Gastrocnemius medialis (tissue), 4 donors: Measurements from ENCODE around the gene LAMA1. TPM values are rescaled to one million over a fixed set of nuclear protein-coding genes. Genes with fewer than 3 reads are reported as not detected.

Experiments used
- ATAC-seq, 2 donors: fragments of 150-250 bp; one replicate each; pipeline ENCODE4 v1.9.1; 2016
- DNase-seq, 2 donors: peaks; one replicate each; pipeline ENCODE4 v3.0.0-alpha.2; 2019
- H3K27ac ChIP-seq, 4 donors: fragments of 200-600 bp; sonication (generic); 1 replicate in 1 of 4; 2 replicates in 3 of 4; pipeline ENCODE4 v1.5.1; 2016 to 2018; ENCODE audit warnings: mild to moderate bottlenecking in 2 of 4, moderate library complexity in 1 of 4
- H3K27me3 ChIP-seq, 3 donors: fragments of 200-600 bp; sonication (generic) in 2 of 3; 1 replicate in 1 of 3; 2 replicates in 2 of 3; pipeline versions ENCODE4 v1.5.1 to v1.6.0; 2016 to 2019; ENCODE audit warnings: mild to moderate bottlenecking in 1 of 3, moderate library complexity in 1 of 3
- H3K36me3 ChIP-seq, 2 donors: fragments of 200-600 bp; sonication (generic) in 1 of 2; one replicate each; pipeline ENCODE4 v1.5.1; 2017 to 2018
- H3K4me1 ChIP-seq, 2 donors: fragments of 200-600 bp; sonication (generic) in 1 of 2; one replicate each; pipeline ENCODE4 v1.5.1; 2016 to 2017; ENCODE audit warnings: mild to moderate bottlenecking in 2 of 2
- H3K4me3 ChIP-seq, 4 donors: fragments of 200-600 bp; sonication (generic) in 3 of 4; 1 replicate in 1 of 4; 2 replicates in 3 of 4; pipeline ENCODE4 v1.5.1; 2016 to 2019; ENCODE audit warnings: mild to moderate bottlenecking in 2 of 4
- H3K9me3 ChIP-seq, 3 donors: fragments of 200-600 bp; sonication (generic) in 2 of 3; 1 replicate in 1 of 3; 2 replicates in 2 of 3; pipeline ENCODE4 v1.5.1; 2016 to 2019
- CTCF ChIP-seq, 5 experiments: fragments of 450-650 bp in 3 of 5; fragments of 200-600 bp in 2 of 5; sonication (generic) in 2 of 5; IDR thresholded peaks in 4 of 5; conservative IDR thresholded peaks in 1 of 5; 1 replicate in 4 of 5; 2 replicates in 1 of 5; pipeline ENCODE4 v1.5.1; 2016 to 2019; ENCODE audit warnings: antibody characterized with exemption in 5 of 5, mild to moderate bottlenecking in 3 of 5, moderate library complexity in 3 of 5
- POLR2A ChIP-seq, 2 donors: fragments of 450-650 bp; IDR thresholded peaks; one replicate each; pipeline ENCODE4 v1.6.1; 2017; ENCODE audit warnings: antibody characterized with exemption in 2 of 2, mild to moderate bottlenecking in 2 of 2, moderate library complexity in 2 of 2
- in situ Hi-C, 4 donors: fragments of 200-750 bp; cut with MboI; loops; one replicate each; pipeline versions ENCODE4 v1.15.0 to v1.8.0; 2017; ENCODE audit warnings: low sequenced_read_pairs in 4 of 4
- intact Hi-C: fragments of 100-400 bp; cut with DNase I; formaldehyde crosslinking; loops from one replicate; pipeline ENCODE4 v1.15.1; 2023; ENCODE audit warnings: low total_unique reads
- total RNA-seq, 4 donors: library from RNA; depleted of rRNA; stranded (reverse); fragments of >200 nt; gene quantifications; one replicate each; pipeline versions ENCODE4 v1.1.0 to v1.2.3, GENCODE V29; 2016

The LAMA1 gene
- total RNA-seq, 4 donors from 2014 or later: 0.05 to 0.44 (median 0.09) TPM

GRCh38 chr18:7133181-7133580, 15.6 kb upstream of the LAMA1 start:
- Histone ChIP-seq H3K4me3 (no peak overlapping the region), H3K27me3 (no peaks in the 10 kb centered on the region), H3K4me1 (no peaks in the 10 kb centered on the region), H3K9me3 (no peaks in the 10 kb centered on the region), H3K36me3 (no peaks in the 10 kb centered on the region), H3K27ac (no peak overlapping the region)
- TF ChIP-seq CTCF (IDR thresholded peaks at IDR 0.05 in 4 of 5, conservative IDR thresholded peaks at IDR 0.05 in 1 of 5) (no peak), POLR2A (IDR thresholded peaks at IDR 0.05) (no peak)
- in situ Hi-C loops: no loop called here
- no peak for ATAC-seq
- DNase-seq: no peak
- intact Hi-C loops: no loop called here

- in situ Hi-C loops: no loop called here
- Histone ChIP-seq H3K4me1 (no peaks in the 10 kb centered on the region), H3K4me3 (no peak overlapping the region), H3K9me3 (no peaks in the 10 kb centered on the region), H3K27me3 (no peaks in the 10 kb centered on the region), H3K36me3 (no peaks in the 10 kb centered on the region), H3K27ac (no peak overlapping the region)
- TF ChIP-seq CTCF (IDR thresholded peaks at IDR 0.05 in 4 of 5, conservative IDR thresholded peaks at IDR 0.05 in 1 of 5) (no peak), POLR2A (IDR thresholded peaks at IDR 0.05) (no peak)
- no peak for DNase-seq
- intact Hi-C loops: no loop called here
- no peak for ATAC-seq
Measured at GRCh38 chr18:7132356-7133150, 15.0 kb upstream of the LAMA1 start.

GRCh38 chr18:7122376-7122775, 4.8 kb upstream of the LAMA1 start:
- peaks cover 3 to 27% (median 10%) of the 10 kb centered on the region in 3 donors for H3K27me3 ChIP-seq
- H3K9me3 ChIP-seq: no peaks in the 10 kb centered on the region
- H3K4me1 ChIP-seq: peaks cover 0 to under 1% of the 10 kb centered on the region in 2 donors
- H3K27ac ChIP-seq: no peak overlapping the region
- DNase-seq (no peak), ATAC-seq (no peak)
- TF ChIP-seq CTCF (IDR thresholded peaks at IDR 0.05 in 4 of 5, conservative IDR thresholded peaks at IDR 0.05 in 1 of 5) (no peak), POLR2A (IDR thresholded peaks at IDR 0.05) (no peak)
- no peak overlapping the region for H3K4me3 ChIP-seq
- no peaks in the 10 kb centered on the region for H3K36me3 ChIP-seq
- intact Hi-C loops (no loop called here), in situ Hi-C loops (no loop called here)

GRCh38 chr18:7116792-7117389, 706 bp downstream of the LAMA1 start:
- H3K27me3 ChIP-seq: peaks cover 31 to 62% (median 50%) of the 10 kb centered on the region in 3 donors
- DNase-seq: no peak
- intact Hi-C loops (no loop called here), in situ Hi-C loops (no loop called here)
- no peaks in the 10 kb centered on the region for H3K36me3 ChIP-seq
- H3K27ac ChIP-seq: no peak overlapping the region
- H3K9me3 ChIP-seq: no peaks in the 10 kb centered on the region
- peaks cover 10 to 15% of the 10 kb centered on the region in 2 donors for H3K4me1 ChIP-seq
- no peak for ATAC-seq
- peak overlapping the region; percentile 43 to 65 (median 52) for H3K4me3 ChIP-seq
- no peak for TF ChIP-seq POLR2A (IDR thresholded peaks at IDR 0.05)
- TF ChIP-seq CTCF (IDR thresholded peaks at IDR 0.05 in 4 of 5, conservative IDR thresholded peaks at IDR 0.05 in 1 of 5): no peak
